HCT116 (cell line): ENCODE data around the gene MAP10. TPM values are rescaled to one million over a fixed set of nuclear protein-coding genes. Genes with fewer than 3 reads are reported as not detected.

Experiments
- ATAC-seq: fragments of 200-7000 bp; cut with Tn5 transposase; 2 replicates; pipeline ENCODE4 v1.9.1; 2020; ENCODE audit warnings: mild to moderate bottlenecking, moderate library complexity
- BruUV-seq: library from RNA; stranded (reverse); fragments of 400-500 nt; replicated peaks from 2 replicates; lab custom pipeline; 2021; lab: Mats Ljungman, UMichigan
- CTCF ChIA-PET: fragments of 300-600 bp; sonication (Branson Sonifier 250); formaldehyde crosslinking; loops from one replicate; lab custom pipeline; 2021; ENCODE audit warnings: antibody characterized with exemption; lab: Charles Lee
- POLR2A ChIA-PET: fragments of 300-600, 350-600 bp; sonication (Branson Sonifier 250); formaldehyde crosslinking; loops from one replicate; lab custom pipeline; 2021; ENCODE audit warnings: antibody characterized with exemption; lab: Charles Lee
- RAD21 ChIA-PET, 2 experiments: fragments of 300-600 bp; sonication (Branson Sonifier 250); formaldehyde crosslinking; loops; one replicate each; lab custom pipeline; 2023; ENCODE audit warnings: low total read pairs in 2 of 2; ENCODE audit not compliant: uncharacterized antibody in 2 of 2, unreplicated experiment in 2 of 2, low non-redundant PET in 1 of 2; lab: Charles Lee
- DNase-seq: peaks from one replicate; pipeline ENCODE4 v3.0.0-alpha.2; 2010; ENCODE audit warnings: low read depth, low spot score
- H2AFZ ChIP-seq: fragments of 200-600 bp; shearing (Covaris generic), sonication (generic); 2 replicates; pipeline ENCODE4 v1.6.1; 2017; ENCODE audit warnings: low read depth, mixed run types, mixed read lengths, antibody characterized with exemption, low read length; ENCODE audit not compliant: poor library complexity, severe bottlenecking
- H3K27ac ChIP-seq: 2 replicates; pipeline ENCODE4 v1.5.1; 2012; ENCODE audit warnings: low read depth, low read length
- H3K27me3 ChIP-seq: fragments of 200-600 bp; sonication (generic); 2 replicates; pipeline ENCODE4 v1.6.1; 2016; ENCODE audit warnings: mixed run types, low read length, mixed read lengths; ENCODE audit not compliant: insufficient read depth
- H3K36me3 ChIP-seq, 2 experiments: fragments of 200-500 bp in 1 of 2; fragments of 200-600 bp in 1 of 2; sonication (Bioruptor generic) in 1 of 2; sonication (generic) in 1 of 2; 2 replicates each; pipeline versions ENCODE4 v1.5.1 to v1.6.1; 2014 to 2016; ENCODE audit warnings: low read length in 2 of 2, inconsistent platforms in 1 of 2, mixed read lengths in 1 of 2, mixed run types in 1 of 2; ENCODE audit not compliant: insufficient read depth in 2 of 2, control insufficient read depth in 1 of 2
- H3K4me1 ChIP-seq, 2 experiments: fragments of 200-600 bp in 1 of 2; sonication (generic) in 1 of 2; 2 replicates each; pipeline versions ENCODE4 v1.5.1 to v1.6.1; 2012 to 2017; ENCODE audit warnings: low read length in 2 of 2, inconsistent platforms in 1 of 2, mild to moderate bottlenecking in 1 of 2, mixed read lengths in 1 of 2, mixed run types in 1 of 2, moderate library complexity in 1 of 2; ENCODE audit not compliant: insufficient read depth in 2 of 2, control insufficient read depth in 1 of 2
- H3K4me2 ChIP-seq: fragments of 200-600 bp; sonication (generic); 2 replicates; pipeline ENCODE4 v1.6.1; 2017; ENCODE audit warnings: mixed run types, low read length, mixed read lengths
- H3K4me3 ChIP-seq, 2 experiments: fragments of 200-600 bp in 1 of 2; sonication (generic) in 1 of 2; replicated peaks in 1 of 2; 2 replicates each; pipeline ENCODE4 v1.5.1; 2011 to 2016; ENCODE audit warnings: low read length in 2 of 2, control low read depth in 1 of 2, low read depth in 1 of 2, mild to moderate bottlenecking in 1 of 2, mixed read lengths in 1 of 2, mixed run types in 1 of 2
- H3K79me2 ChIP-seq: fragments of 200-600 bp; sonication (generic); 2 replicates; pipeline ENCODE4 v1.6.1; 2017; ENCODE audit warnings: mild to moderate bottlenecking, mixed run types, low read length, moderate library complexity, mixed read lengths; ENCODE audit not compliant: insufficient read depth
- H3K9ac ChIP-seq: fragments of 200-600 bp; sonication (generic); 2 replicates; pipeline ENCODE4 v1.6.1; 2016; ENCODE audit warnings: low read length, mixed read lengths
- H3K9me2 ChIP-seq: fragments of 200-600 bp; sonication (generic), shearing (Covaris generic); 2 replicates; pipeline ENCODE4 v1.6.1; 2017; ENCODE audit warnings: mixed run types, mild to moderate bottlenecking, moderate library complexity; ENCODE audit not compliant: insufficient read depth
- H3K9me3 ChIP-seq, 2 experiments: fragments of 200-500 bp in 1 of 2; fragments of 200-600 bp in 1 of 2; sonication (Bioruptor generic) in 1 of 2; sonication (generic) in 1 of 2; 2 replicates each; pipeline ENCODE4 v1.6.1; 2014 to 2017; ENCODE audit warnings: low read length in 2 of 2, mixed read lengths in 2 of 2, inconsistent platforms in 1 of 2, low read depth in 1 of 2, mild to moderate bottlenecking in 1 of 2, mixed run types in 1 of 2, moderate library complexity in 1 of 2; ENCODE audit not compliant: control insufficient read depth in 1 of 2, insufficient read depth in 1 of 2
- H4K20me1 ChIP-seq: fragments of 200-600 bp; sonication (generic), shearing (Covaris generic); 2 replicates; pipeline ENCODE4 v1.6.1; 2017; ENCODE audit warnings: mixed run types, mild to moderate bottlenecking, moderate library complexity; ENCODE audit not compliant: insufficient read depth
- CBX3 ChIP-seq: IDR thresholded peaks from 2 replicates; pipeline ENCODE4 v1.6.1; 2012; ENCODE audit warnings: low read depth
- CEBPB ChIP-seq: IDR thresholded peaks from 2 replicates; pipeline ENCODE4 v1.6.1; 2012; ENCODE audit warnings: low read depth
- ELF1 ChIP-seq: IDR thresholded peaks from 2 replicates; pipeline ENCODE4 v1.6.1; 2012; ENCODE audit warnings: low read depth, borderline replicate concordance
- EZH2phosphoT487 ChIP-seq: fragments of 200-600 bp; IDR thresholded peaks from 2 replicates; pipeline ENCODE4 v1.6.1; 2018; ENCODE audit warnings: antibody characterized with exemption, borderline replicate concordance
- FOSL1 ChIP-seq: IDR thresholded peaks from 2 replicates; pipeline ENCODE4 v1.6.1; 2012; ENCODE audit warnings: low read depth
- JUND ChIP-seq: IDR thresholded peaks from 2 replicates; pipeline ENCODE4 v1.6.1; 2012
- MAX ChIP-seq: IDR thresholded peaks from 2 replicates; pipeline ENCODE4 v1.6.1; 2012
- POLR2A ChIP-seq: IDR thresholded peaks from 2 replicates; pipeline ENCODE4 v1.7.0; 2011; ENCODE audit warnings: borderline replicate concordance; ENCODE audit not compliant: insufficient read depth, insufficient read length; ENCODE audit errors: extremely low read depth
- RAD21 ChIP-seq: IDR thresholded peaks from 2 replicates; pipeline ENCODE4 v1.6.1; 2012; ENCODE audit warnings: low read depth, mild to moderate bottlenecking
- REST ChIP-seq: IDR thresholded peaks from 2 replicates; pipeline ENCODE4 v1.6.1; 2012; ENCODE audit warnings: low read depth
- SP1 ChIP-seq: IDR thresholded peaks from 2 replicates; pipeline ENCODE4 v1.6.1; 2012; ENCODE audit warnings: low read depth
- TCF7L2 ChIP-seq: IDR thresholded peaks from 2 replicates; pipeline ENCODE4 v1.7.0; 2011; ENCODE audit warnings: borderline replicate concordance, inconsistent platforms; ENCODE audit not compliant: insufficient read depth, insufficient read length; ENCODE audit errors: extremely low read depth
- YY1 ChIP-seq: IDR thresholded peaks from 2 replicates; pipeline ENCODE4 v1.6.1; 2011; ENCODE audit warnings: low read length, low read depth, moderate library complexity, mild to moderate bottlenecking; ENCODE audit not compliant: insufficient replicate concordance; ENCODE audit errors: extremely low read depth
- intact Hi-C: fragments of 100-400 bp; cut with micrococcal nuclease; formaldehyde crosslinking; loops from 2 replicates; pipeline ENCODE4 v1.10.0; 2022
- total RNA-seq: library from RNA; stranded (reverse); gene quantifications from one replicate; pipeline ENCODE4 v1.2.1, GENCODE V29; 2021; ENCODE audit not compliant: unreplicated experiment

The MAP10 gene
- total RNA-seq, 1 experiment from 2014 or later: not detected

GRCh38 chr1:232776526-232777106 lies 28.6 kb upstream of the MAP10 start:
- Histone ChIP-seq H3K4me1 (no peaks in the 10 kb centered on the region), H3K9me3 (no peaks in the 10 kb centered on the region), H3K27me3 (no peaks in the 10 kb centered on the region), H3K36me3 (no peaks in the 10 kb centered on the region), H4K20me1 (no peaks in the 10 kb centered on the region), H2AFZ (no peak overlapping the region), H3K9me2 (no peaks in the 10 kb centered on the region), H3K9ac (no peak overlapping the region), H3K4me2 (no peak overlapping the region), H3K27ac (no peak overlapping the region), H3K79me2 (no peaks in the 10 kb centered on the region), H3K4me3 (no peak overlapping the region)
- ChIA-PET POLR2A (no interaction called here), CTCF (no interaction called here), RAD21 (no interaction called here)
- no peak for TF ChIP-seq YY1
- no peak for TF ChIP-seq REST
- TF ChIP-seq SP1: no peak
- TF ChIP-seq POLR2A: no peak
- TF ChIP-seq FOSL1: no peak
- no peak for TF ChIP-seq CEBPB
- intact Hi-C loops: no loop called here
- no TSS peak for BruUV-seq
- DNase-seq: no peak
- no peak for ATAC-seq

GRCh38 chr1:232780354-232780753 lies 24.9 kb upstream of the MAP10 start:
- intact Hi-C loops: no loop called here
- Histone ChIP-seq H3K4me1 (no peaks in the 10 kb centered on the region), H3K4me3 (no peak overlapping the region), H4K20me1 (no peaks in the 10 kb centered on the region), H3K9me3 (no peaks in the 10 kb centered on the region), H3K36me3 (no peaks in the 10 kb centered on the region), H3K27me3 (no peaks in the 10 kb centered on the region), H2AFZ (no peak overlapping the region), H3K4me2 (no peak overlapping the region), H3K9ac (no peak overlapping the region), H3K9me2 (no peaks in the 10 kb centered on the region), H3K79me2 (no peaks in the 10 kb centered on the region), H3K27ac (no peak overlapping the region)
- no TSS peak for BruUV-seq
- ChIA-PET RAD21 (no interaction called here), CTCF (no interaction called here), POLR2A (no interaction called here)
- DNase-seq (no peak), ATAC-seq (no peak)
- no peak for TF ChIP-seq POLR2A
- no peak for TF ChIP-seq REST
- TF ChIP-seq CBX3: no peak
- no peak for TF ChIP-seq YY1
- TF ChIP-seq ELF1: no peak
- no peak for TF ChIP-seq TCF7L2
- TF ChIP-seq CEBPB: no peak
- TF ChIP-seq FOSL1: no peak
- TF ChIP-seq SP1: no peak
- TF ChIP-seq MAX: no peak
- no peak for TF ChIP-seq EZH2phosphoT487
- no peak for TF ChIP-seq RAD21
- TF ChIP-seq JUND: no peak
